Measurements from ENCODE around the gene BPIFB6.

BPIFB6 gene

GRCh38 chr20:33064572-33065287 is 33.3 kb downstream of the BPIFB6 start:
- DNase-seq (ENCODE audit: low read depth): no peak

GRCh38 chr20:33065785-33066184 is 34.3 kb downstream of the BPIFB6 start:
- DNase-seq (ENCODE audit: low read depth): no peak

GRCh38 chr20:33067806-33068205 is 36.4 kb downstream of the BPIFB6 start:
- no peak for DNase-seq (ENCODE audit: low read depth)

- DNase-seq (ENCODE audit: low read depth): no peak
Observed at GRCh38 chr20:33068251-33068939, 36.9 kb downstream of the BPIFB6 start.

- DNase-seq (ENCODE audit: low read depth): no peak
Observed at GRCh38 chr20:33069673-33070072, 38.2 kb downstream of the BPIFB6 start.

GRCh38 chr20:33070111-33071053 is 38.9 kb downstream of the BPIFB6 start:
- no peak for DNase-seq (ENCODE audit: low read depth)

- no peak for DNase-seq (ENCODE audit: low read depth)
Observed at GRCh38 chr20:33071198-33071597, 39.8 kb downstream of the BPIFB6 start.

GRCh38 chr20:33072362-33072761 is 40.9 kb downstream of the BPIFB6 start:
- no peak for DNase-seq (ENCODE audit: low read depth)

- no peak for DNase-seq (ENCODE audit: low read depth)
Observed at GRCh38 chr20:33072813-33073212, 41.4 kb downstream of the BPIFB6 start.

- DNase-seq (ENCODE audit: low read depth): no peak
Observed at GRCh38 chr20:33074675-33075074, 43.2 kb downstream of the BPIFB6 start.

- no peak for DNase-seq (ENCODE audit: low read depth)
Observed at GRCh38 chr20:33075281-33075680, 43.8 kb downstream of the BPIFB6 start.

GRCh38 chr20:33076662-33077372 is 45.4 kb downstream of the BPIFB6 start:
- no peak for DNase-seq (ENCODE audit: low read depth)

GRCh38 chr20:33079259-33079658 is 47.8 kb downstream of the BPIFB6 start, which contains the start of gene BPIFB4:
Gene BPIFB4 (plus strand): TSS chr20:33079643. CDS start chr20:33081527, 1,884 bp downstream.
- DNase-seq (ENCODE audit: low read depth): no peak

GRCh38 chr20:33081411-33082154 is 50.1 kb downstream of the BPIFB6 start:
- no peak for DNase-seq (ENCODE audit: low read depth)

- DNase-seq (ENCODE audit: low read depth): no peak
Observed at GRCh38 chr20:33082546-33082945, 51.1 kb downstream of the BPIFB6 start.

GRCh38 chr20:33083544-33084340 is 52.3 kb downstream of the BPIFB6 start:
- DNase-seq (ENCODE audit: low read depth): no peak

GRCh38 chr20:33084722-33085121 is 53.3 kb downstream of the BPIFB6 start:
- no peak for DNase-seq (ENCODE audit: low read depth)

GRCh38 chr20:33086052-33086722 is 54.7 kb downstream of the BPIFB6 start:
- no peak for DNase-seq (ENCODE audit: low read depth)

- no peak for DNase-seq (ENCODE audit: low read depth)
Observed at GRCh38 chr20:33091147-33091546, 59.7 kb downstream of the BPIFB6 start.

- no peak for DNase-seq (ENCODE audit: low read depth)
Observed at GRCh38 chr20:33091693-33092092, 60.2 kb downstream of the BPIFB6 start.
